LoVo (cell line): Measurements from ENCODE around the gene MARCHF7.
"Not testable (repeated sequence)": the region's sequence is repeated elsewhere in the genome, so short reads cannot be mapped to it uniquely, and the experiment has no call there.

Experiments used
- DNase-seq: peaks from one replicate; pipeline ENCODE4 v3.0.0-alpha.2; 2016; ENCODE audit warnings: low spot score

MARCHF7 gene

GRCh38 chr2:159712143-159712928 is at the start of gene MARCHF7:
Gene MARCHF7 (plus strand): TSS chr2:159712506. CDS start chr2:159729023, 16,517 bp downstream.
- peak; percentile 95 for DNase-seq

- DNase-seq = not testable (repeated sequence)
Measured at GRCh38 chr2:159667423-159667822, 44.9 kb upstream of the MARCHF7 start.

GRCh38 chr2:159671047-159671446 is 41.3 kb upstream of the MARCHF7 start:
- DNase-seq = no peak

GRCh38 chr2:159677654-159678053 is 34.7 kb upstream of the MARCHF7 start:
- peak; percentile 6 for DNase-seq

GRCh38 chr2:159680692-159681091 is 31.6 kb upstream of the MARCHF7 start:
- no peak for DNase-seq

- no peak for DNase-seq
Measured at GRCh38 chr2:159683817-159684216, 28.5 kb upstream of the MARCHF7 start.

- DNase-seq = peak; percentile 18
Measured at GRCh38 chr2:159684796-159685195, 27.5 kb upstream of the MARCHF7 start.

GRCh38 chr2:159694500-159695040 is 17.7 kb upstream of the MARCHF7 start:
- DNase-seq = no peak

GRCh38 chr2:159695795-159696448 is 16.4 kb upstream of the MARCHF7 start:
- DNase-seq = no peak

GRCh38 chr2:159703491-159703890 is 8.8 kb upstream of the MARCHF7 start:
- DNase-seq = no peak

GRCh38 chr2:159706385-159706980 is 5.8 kb upstream of the MARCHF7 start:
- no peak for DNase-seq

GRCh38 chr2:159708066-159708760 is 4.1 kb upstream of the MARCHF7 start:
- no peak for DNase-seq

- DNase-seq = no peak
Measured at GRCh38 chr2:159710601-159711180, 1.6 kb upstream of the MARCHF7 start.

- no peak for DNase-seq
Measured at GRCh38 chr2:159711562-159712142, 654 bp upstream of the MARCHF7 start.

- no peak for DNase-seq
Measured at GRCh38 chr2:159712929-159713420, 669 bp downstream of the MARCHF7 start.

- no peak for DNase-seq
Measured at GRCh38 chr2:159713631-159714246, 1.4 kb downstream of the MARCHF7 start.

- DNase-seq = no peak
Measured at GRCh38 chr2:159714247-159714930, 2.1 kb downstream of the MARCHF7 start.

GRCh38 chr2:159715451-159715850 is 3.1 kb downstream of the MARCHF7 start:
- DNase-seq = no peak

- DNase-seq = not testable (repeated sequence)
Measured at GRCh38 chr2:159716409-159716808, 4.1 kb downstream of the MARCHF7 start.

- no peak for DNase-seq
Measured at GRCh38 chr2:159716857-159717256, 4.6 kb downstream of the MARCHF7 start.
